LNCAP (cell line): ENCODE measurements around the gene MIER3.

Experiments used
- TF ChIP-seq, protein P1 (sequence below): fragments of 450-650 bp; IDR thresholded peaks from 2 replicates; pipeline ENCODE4 v1.5.1; 2017; ENCODE audit warnings: mild to moderate bottlenecking

Gene MIER3

GRCh38 chr5:56958595-56958994 lies 6.7 kb upstream of the MIER3 start:
- TF ChIP-seq, protein P1, sequence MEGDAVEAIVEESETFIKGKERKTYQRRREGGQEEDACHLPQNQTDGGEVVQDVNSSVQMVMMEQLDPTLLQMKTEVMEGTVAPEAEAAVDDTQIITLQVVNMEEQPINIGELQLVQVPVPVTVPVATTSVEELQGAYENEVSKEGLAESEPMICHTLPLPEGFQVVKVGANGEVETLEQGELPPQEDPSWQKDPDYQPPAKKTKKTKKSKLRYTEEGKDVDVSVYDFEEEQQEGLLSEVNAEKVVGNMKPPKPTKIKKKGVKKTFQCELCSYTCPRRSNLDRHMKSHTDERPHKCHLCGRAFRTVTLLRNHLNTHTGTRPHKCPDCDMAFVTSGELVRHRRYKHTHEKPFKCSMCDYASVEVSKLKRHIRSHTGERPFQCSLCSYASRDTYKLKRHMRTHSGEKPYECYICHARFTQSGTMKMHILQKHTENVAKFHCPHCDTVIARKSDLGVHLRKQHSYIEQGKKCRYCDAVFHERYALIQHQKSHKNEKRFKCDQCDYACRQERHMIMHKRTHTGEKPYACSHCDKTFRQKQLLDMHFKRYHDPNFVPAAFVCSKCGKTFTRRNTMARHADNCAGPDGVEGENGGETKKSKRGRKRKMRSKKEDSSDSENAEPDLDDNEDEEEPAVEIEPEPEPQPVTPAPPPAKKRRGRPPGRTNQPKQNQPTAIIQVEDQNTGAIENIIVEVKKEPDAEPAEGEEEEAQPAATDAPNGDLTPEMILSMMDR: no peak

GRCh38 chr5:56954262-56954661 lies 2.3 kb upstream of the MIER3 start:
- TF ChIP-seq, protein P1: no peak

GRCh38 chr5:56951126-56951945 lies 587 bp downstream of the MIER3 start:
- TF ChIP-seq, protein P1: no peak; the same call in 1 of the 2 replicates

GRCh38 chr5:56950626-56951125 lies 1.2 kb downstream of the MIER3 start:
- TF ChIP-seq, protein P1: no peak

DNA sequence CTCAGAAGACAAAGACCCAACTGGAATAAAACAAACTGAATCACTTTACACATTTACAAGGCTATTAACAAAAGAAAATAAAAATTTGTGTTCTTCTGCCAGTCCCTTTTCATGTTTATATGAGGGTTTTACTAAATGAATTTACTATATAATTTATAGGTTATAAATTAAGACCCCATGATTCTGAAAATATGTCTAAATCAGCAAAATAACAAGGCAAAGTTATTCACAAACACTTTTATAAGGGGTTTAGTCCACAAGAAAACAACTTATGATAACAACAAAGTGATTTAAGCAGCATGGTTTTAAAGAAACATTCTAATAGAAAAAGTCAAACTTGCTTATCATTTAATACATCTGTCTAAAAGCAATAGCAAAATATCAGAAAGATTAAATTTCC lies 4.9 kb downstream of the MIER3 start:
- TF ChIP-seq, protein P1: no peak

GRCh38 chr5:56941981-56942380 lies 9.9 kb downstream of the MIER3 start:
- TF ChIP-seq, protein P1: no peak

DNA sequence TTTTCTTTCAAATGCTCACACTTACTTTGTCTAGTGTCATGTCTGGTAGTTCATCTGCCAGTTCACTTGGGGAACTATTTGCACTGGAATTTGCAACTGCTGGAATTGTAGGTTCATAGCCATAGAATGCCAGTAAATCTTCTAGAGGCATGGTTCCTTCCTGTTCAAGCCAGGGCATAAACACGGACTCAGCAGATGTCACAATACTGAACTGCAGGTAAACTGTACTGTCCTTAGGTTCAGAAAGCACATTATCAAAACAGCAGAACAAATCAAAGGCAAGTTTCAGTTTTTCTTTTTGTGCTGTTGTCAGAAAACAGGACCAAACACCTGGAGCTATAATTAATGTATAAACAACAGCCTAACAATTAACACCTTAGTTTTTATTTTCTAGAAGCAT lies 13.1 kb downstream of the MIER3 start:
- TF ChIP-seq, protein P1: no peak
